Fibroblast of skin of back (primary cell): ENCODE results near the gene FMOD.

Experiments used
- DNase-seq: peaks from one replicate; pipeline ENCODE4 v3.0.0-alpha.2; 2013

Gene FMOD

GRCh38 chr1:203361945-203362719, 11.2 kb upstream of the FMOD start:
- DNase-seq, result peak; percentile 59

- DNase-seq, result no peak
Observed at GRCh38 chr1:203360547-203361185, 9.7 kb upstream of the FMOD start.

DNA sequence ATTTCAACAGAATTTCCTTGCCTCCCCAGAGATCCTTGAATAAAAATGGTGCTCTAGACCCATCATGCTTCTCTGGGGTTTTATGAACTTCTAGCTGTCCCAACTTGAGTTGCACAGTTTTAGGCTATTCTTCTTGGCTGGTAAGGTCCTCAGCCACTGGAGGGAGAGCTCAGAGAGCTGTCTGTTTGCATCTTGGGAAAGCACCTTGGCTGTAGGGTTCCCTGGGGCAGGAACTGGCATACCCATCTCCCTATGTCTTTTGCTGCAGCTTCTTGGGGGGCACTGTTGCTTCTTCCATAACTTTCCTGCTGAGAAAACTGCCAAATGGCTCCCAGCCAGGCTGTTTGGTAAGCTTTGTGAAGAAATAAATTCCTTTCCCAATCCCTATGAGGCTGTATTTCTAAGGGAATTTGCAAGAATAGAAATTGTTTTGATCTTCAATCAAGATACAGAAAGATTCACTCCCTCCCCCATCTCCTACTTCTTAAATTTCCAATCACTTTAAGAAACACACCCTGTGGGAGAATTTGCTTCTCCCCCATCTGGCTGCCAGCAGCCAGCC, 8.2 kb upstream of the FMOD start:
- DNase-seq, result no peak

GRCh38 chr1:203354246-203354645, 3.3 kb upstream of the FMOD start:
- peak; percentile 47 for DNase-seq

- no peak for DNase-seq
Observed at GRCh38 chr1:203353486-203353885, 2.6 kb upstream of the FMOD start.

DNA sequence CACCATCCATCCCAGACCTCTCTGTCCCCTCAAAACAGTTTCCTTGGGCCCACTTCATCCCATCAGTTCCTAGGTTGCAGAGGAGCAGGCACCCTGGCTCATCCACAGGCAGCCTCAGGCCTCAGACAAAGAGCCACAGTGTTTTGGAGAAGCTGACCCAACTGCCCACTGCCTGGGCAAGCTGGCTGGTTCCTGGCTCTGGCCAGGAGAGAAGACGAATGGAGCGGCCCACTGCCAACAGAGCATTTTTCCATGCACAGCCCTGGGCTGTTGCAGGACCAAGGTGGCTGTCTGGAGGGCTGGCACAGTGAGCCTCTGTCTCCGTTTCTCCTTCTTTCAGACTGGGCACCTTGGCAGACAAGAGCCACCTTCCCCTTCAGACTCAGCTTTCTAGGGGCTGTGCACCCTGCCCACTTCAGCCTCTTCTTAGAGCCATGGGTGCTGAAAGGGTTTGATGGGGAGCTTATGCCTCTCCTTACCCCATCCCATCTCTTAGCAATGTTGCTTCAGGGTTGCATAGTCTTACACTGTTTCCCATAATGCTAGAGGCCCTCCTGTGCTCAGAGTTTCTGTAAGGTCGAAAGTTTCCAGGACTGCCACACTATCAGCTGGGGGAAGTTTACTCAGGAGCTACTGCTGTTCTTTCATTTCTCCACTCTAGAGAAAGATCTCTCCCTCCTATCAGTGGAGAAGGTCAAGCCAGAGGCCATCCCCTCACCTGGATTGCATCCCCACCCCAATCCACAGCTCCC, 973 bp downstream of the FMOD start:
- no peak for DNase-seq

GRCh38 chr1:203349166-203349565, 1.8 kb downstream of the FMOD start:
- no peak for DNase-seq

GRCh38 chr1:203346769-203347102, 4.2 kb downstream of the FMOD start:
- DNase-seq, result no peak

GRCh38 chr1:203346060-203346768, 4.7 kb downstream of the FMOD start:
- DNase-seq, result no peak

DNA sequence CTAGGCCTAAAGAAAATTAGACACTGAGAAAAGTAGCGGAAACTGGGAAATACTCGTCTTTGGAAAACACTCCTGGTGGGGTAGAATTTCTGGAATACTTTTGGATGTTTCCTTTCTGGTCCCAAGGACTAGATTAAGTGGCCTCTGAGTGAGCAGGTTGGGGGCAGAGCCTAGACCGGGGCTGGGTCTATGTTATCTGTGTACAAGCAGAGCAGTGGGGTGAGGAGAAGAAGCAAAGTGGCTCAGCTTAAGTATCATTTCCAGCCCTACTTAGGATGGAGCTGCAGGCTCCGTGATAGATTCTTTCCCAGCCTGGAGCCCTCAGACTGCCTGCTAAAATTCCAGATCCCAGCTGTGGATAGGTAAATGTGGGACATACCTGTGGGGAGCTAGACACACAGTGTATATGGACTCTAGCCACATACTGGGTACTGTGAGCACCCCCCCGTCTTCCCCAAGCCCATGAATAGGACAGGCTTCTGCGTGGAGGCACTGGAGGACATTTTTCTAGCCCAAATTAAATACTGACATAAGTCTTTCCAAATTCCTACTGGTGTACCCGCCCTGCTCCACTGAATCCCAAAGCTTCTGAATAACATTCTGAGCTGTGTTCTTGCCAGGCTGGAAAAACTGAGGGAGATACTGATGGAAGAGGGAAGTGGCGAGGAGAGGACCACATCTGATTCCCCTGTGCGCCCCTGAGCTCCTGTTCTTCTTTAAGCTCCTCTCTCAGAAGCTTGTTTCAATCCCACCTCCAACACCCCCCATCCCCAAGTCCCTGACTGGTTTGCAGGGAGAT, 6.8 kb downstream of the FMOD start:
- DNase-seq, result no peak

- DNase-seq, result peak; percentile 33
Observed at GRCh38 chr1:203342192-203342940, 8.6 kb downstream of the FMOD start.

DNA sequence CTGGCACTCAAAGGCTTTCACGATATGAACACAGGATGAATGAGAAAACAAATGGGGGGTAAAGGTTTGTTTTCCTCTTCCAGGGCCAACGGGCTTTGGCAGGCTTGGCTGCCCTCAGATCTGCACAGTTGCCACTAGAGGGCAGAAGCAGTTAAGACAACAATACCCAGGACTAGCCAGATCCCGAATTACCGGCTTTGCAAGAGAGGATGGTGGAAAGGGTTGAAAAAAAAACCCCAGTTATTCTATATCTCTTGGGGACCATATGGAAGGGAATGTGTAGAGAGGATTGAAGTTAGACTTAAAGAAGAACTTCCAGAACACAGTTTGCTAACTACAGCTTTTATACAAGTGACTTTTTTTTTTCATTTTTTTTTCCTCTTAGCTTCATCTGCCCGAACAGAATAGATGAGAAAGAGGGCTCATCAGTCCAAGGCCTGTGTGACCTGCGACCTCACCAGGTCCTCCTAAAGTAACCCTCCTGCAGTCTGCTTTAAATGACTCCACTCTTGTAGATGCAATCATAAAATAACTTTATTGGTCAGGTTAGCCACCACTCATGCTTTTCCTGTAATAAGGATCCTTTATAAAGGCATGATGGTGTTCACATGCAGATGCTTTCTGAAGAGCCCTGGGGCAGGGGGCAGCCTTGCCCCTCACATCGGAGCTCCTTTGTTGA, 10.7 kb downstream of the FMOD start:
- DNase-seq, result peak; percentile 79

- DNase-seq, result peak; percentile 59
Observed at GRCh38 chr1:203338335-203339036, 12.4 kb downstream of the FMOD start.

GRCh38 chr1:203336097-203336496, 14.8 kb downstream of the FMOD start:
- DNase-seq, result no peak

DNA sequence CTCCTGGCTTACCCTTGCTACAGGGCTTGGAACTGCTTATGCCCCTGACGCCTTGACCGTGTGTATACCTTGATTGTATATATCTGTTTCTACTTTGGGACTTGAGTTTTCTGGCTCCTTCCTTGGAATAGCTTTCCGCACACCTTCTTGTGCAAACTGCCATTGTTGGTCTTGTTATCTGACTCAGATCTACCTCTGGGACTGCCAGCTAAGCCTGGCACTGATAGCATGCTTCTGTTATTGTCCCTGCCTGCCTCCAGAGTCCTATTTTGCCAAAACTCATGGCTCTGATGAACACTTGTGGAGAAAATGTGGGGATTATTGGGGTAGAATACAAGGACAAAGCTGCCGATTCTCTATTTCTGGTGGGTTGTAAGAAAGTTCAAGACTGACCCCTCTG, 15.4 kb downstream of the FMOD start:
- DNase-seq, result no peak

DNA sequence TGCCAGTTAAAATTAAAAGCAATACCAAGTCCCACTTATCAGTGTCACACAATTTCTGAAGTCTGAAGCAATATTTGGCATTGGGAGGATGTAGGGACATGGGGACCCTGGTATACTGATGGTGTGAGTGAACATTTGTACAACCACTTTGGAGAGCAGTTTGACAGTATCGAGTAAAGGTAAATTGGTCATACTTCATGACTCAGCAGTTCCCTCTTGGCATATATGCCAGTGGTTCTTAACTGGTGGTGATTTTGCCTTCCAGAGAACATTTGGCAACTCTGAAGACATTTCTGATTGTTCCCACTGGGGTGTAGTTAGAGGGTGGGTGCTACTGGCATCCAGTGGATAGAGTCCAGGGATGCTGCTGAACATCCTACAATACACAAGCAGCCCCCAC, 19.7 kb downstream of the FMOD start:
- DNase-seq, result no peak

DNA sequence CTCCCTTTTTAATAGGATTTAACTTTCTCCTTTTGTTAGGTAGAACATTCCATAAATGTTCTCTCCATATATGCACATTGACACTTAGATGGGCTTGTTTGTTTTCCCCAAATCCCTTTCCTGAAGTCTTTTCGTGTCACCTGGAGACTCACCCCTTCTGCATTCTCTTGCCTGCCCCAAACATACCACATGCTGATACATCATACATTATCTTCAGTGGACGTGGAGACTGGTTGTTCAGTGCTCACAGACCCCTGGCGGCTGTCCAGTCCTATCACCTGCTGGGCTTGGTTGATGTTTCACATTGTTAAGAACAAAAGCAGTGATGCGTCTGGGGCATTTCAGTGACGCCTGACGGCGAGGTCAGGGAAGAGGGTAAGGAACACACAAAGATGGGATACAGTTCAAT, 22.2 kb downstream of the FMOD start:
- DNase-seq, result no peak

GRCh38 chr1:203327684-203328457, 23.1 kb downstream of the FMOD start:
- peak; percentile 60 for DNase-seq
